Measurements from ENCODE around the gene PDE7B. TPM values are rescaled to one million over a fixed set of nuclear protein-coding genes. Genes with fewer than 3 reads are reported as not detected.

PDE7B gene
- total RNA-seq, 2 donors from 2014 or later = 9.0 to 11.2 TPM

GRCh38 chr6:136186363-136186762 lies 334.9 kb downstream of the PDE7B start:
- Histone ChIP-seq H3K9me3 (no peaks in the 10 kb centered on the region), H3K27ac (no peak overlapping the region), H3K36me3 (peaks cover 20% of the 10 kb centered on the region), H3K4me1 (peaks cover 0 to 6% of the 10 kb centered on the region in 2 donors), H3K4me3 (no peak overlapping the region), H3K27me3 (no peaks in the 10 kb centered on the region)
- TF ChIP-seq CTCF (IDR thresholded peaks at IDR 0.05) = no peak
- DNase-seq (ENCODE audit: low spot score) = no peak

GRCh38 chr6:136188486-136188885 lies 337.0 kb downstream of the PDE7B start:
- H3K4me1 ChIP-seq = no peaks in the 10 kb centered on the region
- no peak overlapping the region for H3K4me3 ChIP-seq
- H3K27me3 ChIP-seq = no peaks in the 10 kb centered on the region
- DNase-seq (ENCODE audit: low spot score) = no peak
- no peaks in the 10 kb centered on the region for H3K9me3 ChIP-seq
- H3K27ac ChIP-seq = no peak overlapping the region
- no peak for TF ChIP-seq CTCF (IDR thresholded peaks at IDR 0.05)
- H3K36me3 ChIP-seq = peaks cover 28% of the 10 kb centered on the region

- TF ChIP-seq CTCF (IDR thresholded peaks at IDR 0.05) = no peak
- Histone ChIP-seq H3K4me1 (no peaks in the 10 kb centered on the region), H3K36me3 (peaks cover 28% of the 10 kb centered on the region), H3K9me3 (no peaks in the 10 kb centered on the region), H3K27ac (no peak overlapping the region), H3K4me3 (no peak overlapping the region), H3K27me3 (no peaks in the 10 kb centered on the region)
- no peak for DNase-seq (ENCODE audit: low spot score)
These were observed 337.6 kb downstream of the PDE7B start for GRCh38 chr6:136189104-136189503.

GRCh38 chr6:136191606-136192312 lies 340.3 kb downstream of the PDE7B start:
- no peak overlapping the region for H3K4me3 ChIP-seq
- no peak overlapping the region for H3K27ac ChIP-seq
- H3K27me3 ChIP-seq = no peaks in the 10 kb centered on the region
- H3K9me3 ChIP-seq = no peaks in the 10 kb centered on the region
- DNase-seq (ENCODE audit: low spot score) = no peak
- peaks cover 28% of the 10 kb centered on the region for H3K36me3 ChIP-seq
- no peak for TF ChIP-seq CTCF (IDR thresholded peaks at IDR 0.05)
- no peaks in the 10 kb centered on the region for H3K4me1 ChIP-seq

- Histone ChIP-seq H3K4me1 (no peaks in the 10 kb centered on the region), H3K27me3 (no peaks in the 10 kb centered on the region), H3K4me3 (no peak overlapping the region), H3K27ac (no peak overlapping the region), H3K9me3 (no peaks in the 10 kb centered on the region), H3K36me3 (peaks cover 18% of the 10 kb centered on the region)
- no peak for TF ChIP-seq CTCF (IDR thresholded peaks at IDR 0.05)
- no peak for DNase-seq (ENCODE audit: low spot score)
These were observed 341.4 kb downstream of the PDE7B start for GRCh38 chr6:136192902-136193301.

- H3K4me3 ChIP-seq = no peak overlapping the region
- H3K27ac ChIP-seq = no peak overlapping the region
- H3K4me1 ChIP-seq = no peaks in the 10 kb centered on the region
- DNase-seq (ENCODE audit: low spot score) = no peak
- H3K9me3 ChIP-seq = no peaks in the 10 kb centered on the region
- no peaks in the 10 kb centered on the region for H3K36me3 ChIP-seq
- H3K27me3 ChIP-seq = no peaks in the 10 kb centered on the region
- TF ChIP-seq CTCF (IDR thresholded peaks at IDR 0.05) = no peak
These were observed 350.2 kb downstream of the PDE7B start for GRCh38 chr6:136201732-136202131.

Measured in right atrium auricular region (tissue), 2 donors.